ENCODE measurements around the gene AGA. TPM values are rescaled to one million over a fixed set of nuclear protein-coding genes. Genes with fewer than 3 reads are reported as not detected.

AGA gene
- total and polyA plus RNA-seq, 2 of the 13 experiments (the other 11 are each of a cell fraction or from before 2014, with no cell fraction given), result 21.9 to 22.3 TPM

DNA sequence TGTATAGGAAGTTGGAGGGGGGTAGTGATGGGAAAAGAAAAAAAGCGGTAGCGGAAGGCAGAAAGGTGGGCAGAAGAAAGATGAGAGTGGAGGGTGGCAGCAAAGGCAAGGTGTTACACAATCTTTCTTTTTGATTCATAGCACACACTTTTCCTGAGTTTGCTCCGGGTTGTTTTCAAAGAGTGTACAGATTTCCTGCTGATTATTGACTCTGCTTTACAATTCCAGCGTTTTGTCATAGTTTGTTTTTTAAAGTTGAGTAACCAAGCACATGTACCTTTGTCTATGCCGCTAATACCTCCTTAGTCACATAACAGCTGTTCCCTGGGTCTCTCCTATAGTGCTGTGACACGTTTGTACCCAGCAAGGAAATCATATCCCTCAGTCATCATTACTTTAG lies 50.3 kb downstream of the AGA start (continued):
- TF ChIP-seq GATA4 (IDR thresholded peaks at IDR 0.05; ENCODE audit: borderline replicate concordance, low read depth) (no peak), ZEB1 (IDR thresholded peaks at IDR 0.05; ENCODE audit: insufficient replicate concordance, low read depth) (no peak), ZNF562 (CRISPR knock-in tag; IDR thresholded peaks at IDR 0.05; ENCODE audit: borderline replicate concordance) (no peak), PCBP2 (optimal IDR thresholded peaks at IDR 0.05; ENCODE audit: low read depth, low read length, poor library complexity, severe bottlenecking) (no peak), MIER3 (CRISPR knock-in tag; IDR thresholded peaks at IDR 0.05; ENCODE audit: borderline replicate concordance) (peak; percentile 43; the same call in 1 of the 2 replicates), MBNL3 (CRISPR knock-in tag; conservative IDR thresholded peaks at IDR 0.05) (no peak), SYNCRIP (IDR thresholded peaks at IDR 0.05; ENCODE audit: insufficient read depth, low read depth, low read length) (no peak), CEBPG (CRISPR knock-in tag; IDR thresholded peaks at IDR 0.05) (no peak; the same call in 1 of the 2 replicates), XRCC5 (optimal IDR thresholded peaks at IDR 0.05; ENCODE audit: low read length) (no peak), DPF2 (CRISPR knock-in tag; IDR thresholded peaks at IDR 0.05; ENCODE audit: borderline replicate concordance, low read depth) (no peak), FOSL1 (CRISPR knock-in tag; IDR thresholded peaks at IDR 0.05; ENCODE audit: borderline replicate concordance) (no peak)
- TF ChIP-seq, protein P1, sequence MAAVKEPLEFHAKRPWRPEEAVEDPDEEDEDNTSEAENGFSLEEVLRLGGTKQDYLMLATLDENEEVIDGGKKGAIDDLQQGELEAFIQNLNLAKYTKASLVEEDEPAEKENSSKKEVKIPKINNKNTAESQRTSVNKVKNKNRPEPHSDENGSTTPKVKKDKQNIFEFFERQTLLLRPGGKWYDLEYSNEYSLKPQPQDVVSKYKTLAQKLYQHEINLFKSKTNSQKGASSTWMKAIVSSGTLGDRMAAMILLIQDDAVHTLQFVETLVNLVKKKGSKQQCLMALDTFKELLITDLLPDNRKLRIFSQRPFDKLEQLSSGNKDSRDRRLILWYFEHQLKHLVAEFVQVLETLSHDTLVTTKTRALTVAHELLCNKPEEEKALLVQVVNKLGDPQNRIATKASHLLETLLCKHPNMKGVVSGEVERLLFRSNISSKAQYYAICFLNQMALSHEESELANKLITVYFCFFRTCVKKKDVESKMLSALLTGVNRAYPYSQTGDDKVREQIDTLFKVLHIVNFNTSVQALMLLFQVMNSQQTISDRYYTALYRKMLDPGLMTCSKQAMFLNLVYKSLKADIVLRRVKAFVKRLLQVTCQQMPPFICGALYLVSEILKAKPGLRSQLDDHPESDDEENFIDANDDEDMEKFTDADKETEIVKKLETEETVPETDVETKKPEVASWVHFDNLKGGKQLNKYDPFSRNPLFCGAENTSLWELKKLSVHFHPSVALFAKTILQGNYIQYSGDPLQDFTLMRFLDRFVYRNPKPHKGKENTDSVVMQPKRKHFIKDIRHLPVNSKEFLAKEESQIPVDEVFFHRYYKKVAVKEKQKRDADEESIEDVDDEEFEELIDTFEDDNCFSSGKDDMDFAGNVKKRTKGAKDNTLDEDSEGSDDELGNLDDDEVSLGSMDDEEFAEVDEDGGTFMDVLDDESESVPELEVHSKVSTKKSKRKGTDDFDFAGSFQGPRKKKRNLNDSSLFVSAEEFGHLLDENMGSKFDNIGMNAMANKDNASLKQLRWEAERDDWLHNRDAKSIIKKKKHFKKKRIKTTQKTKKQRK (IDR thresholded peaks at IDR 0.05; ENCODE audit: low read length), result no peak
- TF ChIP-seq, protein P2, sequence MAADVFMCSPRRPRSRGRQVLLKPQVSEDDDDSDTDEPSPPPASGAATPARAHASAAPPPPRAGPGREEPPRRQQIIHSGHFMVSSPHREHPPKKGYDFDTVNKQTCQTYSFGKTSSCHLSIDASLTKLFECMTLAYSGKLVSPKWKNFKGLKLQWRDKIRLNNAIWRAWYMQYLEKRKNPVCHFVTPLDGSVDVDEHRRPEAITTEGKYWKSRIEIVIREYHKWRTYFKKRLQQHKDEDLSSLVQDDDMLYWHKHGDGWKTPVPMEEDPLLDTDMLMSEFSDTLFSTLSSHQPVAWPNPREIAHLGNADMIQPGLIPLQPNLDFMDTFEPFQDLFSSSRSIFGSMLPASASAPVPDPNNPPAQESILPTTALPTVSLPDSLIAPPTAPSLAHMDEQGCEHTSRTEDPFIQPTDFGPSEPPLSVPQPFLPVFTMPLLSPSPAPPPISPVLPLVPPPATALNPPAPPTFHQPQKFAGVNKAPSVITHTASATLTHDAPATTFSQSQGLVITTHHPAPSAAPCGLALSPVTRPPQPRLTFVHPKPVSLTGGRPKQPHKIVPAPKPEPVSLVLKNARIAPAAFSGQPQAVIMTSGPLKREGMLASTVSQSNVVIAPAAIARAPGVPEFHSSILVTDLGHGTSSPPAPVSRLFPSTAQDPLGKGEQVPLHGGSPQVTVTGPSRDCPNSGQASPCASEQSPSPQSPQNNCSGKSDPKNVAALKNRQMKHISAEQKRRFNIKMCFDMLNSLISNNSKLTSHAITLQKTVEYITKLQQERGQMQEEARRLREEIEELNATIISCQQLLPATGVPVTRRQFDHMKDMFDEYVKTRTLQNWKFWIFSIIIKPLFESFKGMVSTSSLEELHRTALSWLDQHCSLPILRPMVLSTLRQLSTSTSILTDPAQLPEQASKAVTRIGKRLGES (CRISPR knock-in tag; IDR thresholded peaks at IDR 0.05; ENCODE audit: borderline replicate concordance), result no peak
- TF ChIP-seq, protein P3, sequence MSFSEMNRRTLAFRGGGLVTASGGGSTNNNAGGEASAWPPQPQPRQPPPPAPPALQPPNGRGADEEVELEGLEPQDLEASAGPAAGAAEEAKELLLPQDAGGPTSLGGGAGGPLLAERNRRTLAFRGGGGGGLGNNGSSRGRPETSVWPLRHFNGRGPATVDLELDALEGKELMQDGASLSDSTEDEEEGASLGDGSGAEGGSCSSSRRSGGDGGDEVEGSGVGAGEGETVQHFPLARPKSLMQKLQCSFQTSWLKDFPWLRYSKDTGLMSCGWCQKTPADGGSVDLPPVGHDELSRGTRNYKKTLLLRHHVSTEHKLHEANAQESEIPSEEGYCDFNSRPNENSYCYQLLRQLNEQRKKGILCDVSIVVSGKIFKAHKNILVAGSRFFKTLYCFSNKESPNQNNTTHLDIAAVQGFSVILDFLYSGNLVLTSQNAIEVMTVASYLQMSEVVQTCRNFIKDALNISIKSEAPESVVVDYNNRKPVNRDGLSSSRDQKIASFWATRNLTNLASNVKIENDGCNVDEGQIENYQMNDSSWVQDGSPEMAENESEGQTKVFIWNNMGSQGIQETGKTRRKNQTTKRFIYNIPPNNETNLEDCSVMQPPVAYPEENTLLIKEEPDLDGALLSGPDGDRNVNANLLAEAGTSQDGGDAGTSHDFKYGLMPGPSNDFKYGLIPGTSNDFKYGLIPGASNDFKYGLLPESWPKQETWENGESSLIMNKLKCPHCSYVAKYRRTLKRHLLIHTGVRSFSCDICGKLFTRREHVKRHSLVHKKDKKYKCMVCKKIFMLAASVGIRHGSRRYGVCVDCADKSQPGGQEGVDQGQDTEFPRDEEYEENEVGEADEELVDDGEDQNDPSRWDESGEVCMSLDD (CRISPR knock-in tag; IDR thresholded peaks at IDR 0.05; ENCODE audit: borderline replicate concordance), result no peak
- TF ChIP-seq, protein P4, sequence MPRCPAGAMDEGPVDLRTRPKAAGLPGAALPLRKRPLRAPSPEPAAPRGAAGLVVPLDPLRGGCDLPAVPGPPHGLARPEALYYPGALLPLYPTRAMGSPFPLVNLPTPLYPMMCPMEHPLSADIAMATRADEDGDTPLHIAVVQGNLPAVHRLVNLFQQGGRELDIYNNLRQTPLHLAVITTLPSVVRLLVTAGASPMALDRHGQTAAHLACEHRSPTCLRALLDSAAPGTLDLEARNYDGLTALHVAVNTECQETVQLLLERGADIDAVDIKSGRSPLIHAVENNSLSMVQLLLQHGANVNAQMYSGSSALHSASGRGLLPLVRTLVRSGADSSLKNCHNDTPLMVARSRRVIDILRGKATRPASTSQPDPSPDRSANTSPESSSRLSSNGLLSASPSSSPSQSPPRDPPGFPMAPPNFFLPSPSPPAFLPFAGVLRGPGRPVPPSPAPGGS (CRISPR knock-in tag; IDR thresholded peaks at IDR 0.05), result no peak
- TF ChIP-seq, protein P5, sequence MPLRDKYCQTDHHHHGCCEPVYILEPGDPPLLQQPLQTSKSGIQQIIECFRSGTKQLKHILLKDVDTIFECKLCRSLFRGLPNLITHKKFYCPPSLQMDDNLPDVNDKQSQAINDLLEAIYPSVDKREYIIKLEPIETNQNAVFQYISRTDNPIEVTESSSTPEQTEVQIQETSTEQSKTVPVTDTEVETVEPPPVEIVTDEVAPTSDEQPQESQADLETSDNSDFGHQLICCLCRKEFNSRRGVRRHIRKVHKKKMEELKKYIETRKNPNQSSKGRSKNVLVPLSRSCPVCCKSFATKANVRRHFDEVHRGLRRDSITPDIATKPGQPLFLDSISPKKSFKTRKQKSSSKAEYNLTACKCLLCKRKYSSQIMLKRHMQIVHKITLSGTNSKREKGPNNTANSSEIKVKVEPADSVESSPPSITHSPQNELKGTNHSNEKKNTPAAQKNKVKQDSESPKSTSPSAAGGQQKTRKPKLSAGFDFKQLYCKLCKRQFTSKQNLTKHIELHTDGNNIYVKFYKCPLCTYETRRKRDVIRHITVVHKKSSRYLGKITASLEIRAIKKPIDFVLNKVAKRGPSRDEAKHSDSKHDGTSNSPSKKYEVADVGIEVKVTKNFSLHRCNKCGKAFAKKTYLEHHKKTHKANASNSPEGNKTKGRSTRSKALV (CRISPR knock-in tag; IDR thresholded peaks at IDR 0.05), result no peak

All from HepG2 (cell line).